SU-DHL-6 (cell line): ENCODE measurements around the gene CES4A.

ENCODE experiments used
- CTCF ChIP-seq: fragments of 200-600 bp; sonication (generic); IDR thresholded peaks from one replicate; pipeline ENCODE4 v1.5.1; 2017; ENCODE audit warnings: antibody characterized with exemption, mild to moderate bottlenecking, low read length, moderate library complexity; ENCODE audit not compliant: insufficient read depth, poor library complexity, severe bottlenecking
- EZH2phosphoT487 ChIP-seq: fragments of 200-600 bp; sonication (generic), shearing (Covaris generic); conservative IDR thresholded peaks from 2 replicates; pipeline ENCODE4 v1.6.1; 2018; ENCODE audit warnings: mild to moderate bottlenecking, antibody characterized with exemption, low read length, moderate library complexity, mixed read lengths

- no peak for TF ChIP-seq CTCF
- TF ChIP-seq EZH2phosphoT487 = no peak
Observed at GRCh38 chr16:67021321-67021720, 32.9 kb downstream of the CES4A start.
